GM19035 (cell line): Measurements from ENCODE around the gene TPP2.

Experiments used
- ATAC-seq: cut with Tn5 transposase; IDR thresholded peaks from one replicate; pipeline ENCODE4 v1.9.1; 2021; ENCODE audit not compliant: unreplicated experiment

The TPP2 gene

DNA sequence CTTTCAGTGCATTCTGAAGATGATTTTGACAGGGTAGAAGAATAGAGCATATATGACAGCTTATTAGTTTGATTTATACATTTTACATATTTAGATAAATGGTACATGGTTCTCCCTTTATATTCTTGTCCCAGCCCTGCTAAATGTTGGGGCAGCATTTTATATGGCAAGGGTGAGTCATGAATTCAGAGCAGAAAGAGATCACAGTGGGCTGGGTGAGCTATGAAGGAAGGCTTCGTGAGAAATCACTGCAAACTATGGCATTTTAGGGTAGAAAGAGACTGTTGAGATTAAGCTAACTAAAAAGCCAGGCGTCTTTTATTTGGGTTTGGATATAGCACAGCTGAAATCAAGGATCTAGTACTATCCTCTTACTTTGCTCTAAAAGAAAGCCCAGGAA, 122.0 kb downstream of the TPP2 start:
- ATAC-seq: no peak

DNA sequence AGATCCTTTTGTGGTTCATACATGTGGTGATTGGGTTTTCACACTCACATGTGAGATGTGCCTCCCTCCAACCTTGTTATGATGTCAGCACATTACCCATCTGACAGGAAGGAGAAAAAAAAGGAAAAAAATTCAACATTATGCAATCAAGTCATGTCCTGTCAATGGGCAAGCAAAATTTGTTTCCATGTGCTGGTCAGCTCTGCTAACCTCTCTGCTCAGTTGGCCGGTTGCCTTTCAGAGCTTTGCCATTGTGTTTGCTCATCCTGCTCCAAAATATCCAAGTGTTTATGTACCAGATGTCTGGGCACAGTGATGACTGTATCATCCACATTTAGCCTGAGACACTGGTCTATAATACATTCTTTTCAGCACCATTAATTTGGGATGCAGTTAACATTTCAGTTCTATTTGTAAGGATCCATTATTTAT, 125.0 kb downstream of the TPP2 start:
- ATAC-seq: no peak

DNA sequence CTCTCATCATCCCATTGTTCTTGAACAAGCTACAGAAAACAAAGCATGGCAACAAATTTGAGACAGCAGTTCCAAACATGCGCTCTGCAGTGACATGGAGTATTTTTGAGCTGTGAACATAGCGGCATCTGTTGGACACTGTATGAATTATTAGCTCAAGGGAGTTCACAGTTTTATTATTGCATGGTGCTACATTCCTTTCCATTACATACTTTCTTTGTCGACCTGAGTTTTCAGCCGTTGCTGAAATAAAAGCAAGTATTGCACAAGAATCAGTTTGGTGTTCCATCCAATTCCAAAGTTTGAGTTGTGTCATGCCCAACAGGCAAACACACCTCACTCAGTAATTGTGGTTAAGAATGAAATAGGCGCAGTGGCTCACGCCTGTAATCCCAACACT, 128.1 kb downstream of the TPP2 start:
- no peak for ATAC-seq

DNA sequence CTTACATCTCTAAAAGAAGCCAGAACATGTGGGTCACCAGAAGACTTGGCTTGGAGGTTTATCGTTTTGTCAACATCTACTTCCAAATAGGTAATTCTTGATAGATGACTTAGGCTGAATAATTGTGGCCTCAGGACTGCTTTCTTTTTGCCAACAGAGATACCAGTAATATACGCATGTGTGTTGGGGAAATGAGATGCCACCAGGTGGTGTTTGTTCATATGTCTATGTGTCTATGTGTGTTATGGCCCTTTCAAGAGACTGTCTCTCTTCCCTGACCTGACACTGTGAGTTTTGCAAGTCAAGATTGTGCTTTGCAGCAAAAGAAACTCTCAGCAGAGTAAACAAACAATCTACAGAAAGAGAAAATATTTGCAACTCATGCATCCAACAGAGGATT, 129.6 kb downstream of the TPP2 start:
- ATAC-seq: no peak
